ENCODE data around the gene INPP5A. TPM values are rescaled to one million over a fixed set of nuclear protein-coding genes. Genes with fewer than 3 reads are reported as not detected.
"Not testable (repeated sequence)": the region's sequence is repeated elsewhere in the genome, so short reads cannot be mapped to it uniquely, and the experiment has no call there.

INPP5A gene
- polyA plus RNA-seq, 2 donors, result 9.2 to 12.7 TPM

DNA sequence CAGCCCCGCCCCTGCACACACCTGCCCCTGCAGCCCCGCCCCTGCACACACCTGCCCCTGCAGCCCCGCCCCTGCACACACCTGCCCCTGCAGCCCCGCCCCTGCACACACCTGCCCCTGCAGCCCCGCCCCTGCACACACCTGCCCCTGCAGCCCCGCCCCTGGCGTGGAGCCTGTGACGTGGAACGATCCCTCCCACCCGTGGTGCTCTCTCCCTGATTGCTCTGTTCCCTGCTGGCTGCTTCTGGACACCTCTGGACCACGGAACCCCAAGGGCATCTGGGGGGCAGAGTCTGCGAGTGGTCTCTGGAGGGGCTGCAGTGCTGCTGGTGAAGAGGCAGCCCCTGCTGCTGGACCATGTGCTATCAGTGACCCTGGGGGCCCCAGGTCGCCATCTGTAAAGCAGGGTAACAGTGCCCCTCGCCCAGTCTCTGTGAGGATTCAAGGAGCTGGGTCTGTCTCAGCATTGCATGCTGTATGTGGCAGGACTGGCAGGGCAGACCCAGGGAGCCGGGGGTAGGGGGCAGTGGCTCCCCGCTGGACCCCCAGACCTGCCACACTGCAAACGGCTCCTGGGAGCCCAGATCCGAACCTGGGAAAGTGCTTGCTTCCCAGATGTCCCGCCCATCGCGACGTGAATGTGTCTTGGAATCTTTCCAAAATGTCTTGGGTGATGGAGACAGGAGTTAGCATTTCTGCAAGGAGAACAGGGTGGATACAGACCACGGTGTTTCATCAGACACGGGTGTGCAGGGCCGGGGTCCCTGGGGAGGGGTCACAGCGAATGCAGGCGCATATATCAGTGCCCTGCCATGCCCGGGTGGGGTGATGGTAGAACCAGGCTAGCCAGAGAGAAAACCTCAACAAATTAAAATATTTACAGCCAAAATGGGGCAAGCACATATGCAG is 276.2 kb downstream of the INPP5A start:
- H3K36me3 ChIP-seq (ENCODE audit: control insufficient read depth in 2 of 2, insufficient read depth in 2 of 2, low read length in 1 of 2), result no peaks in the 10 kb centered on the region
- WGBS, 2 donors, result 63 to 68% methylated on average over 24 to 26 of the region's 28 CpGs
- no peak overlapping the region for H3K27ac ChIP-seq (ENCODE audit: low read depth in 2 of 2, low read length in 1 of 2)
- H3K27me3 ChIP-seq (ENCODE audit: control insufficient read depth in 1 of 2, insufficient read depth in 2 of 2, low read length in 2 of 2), result peaks cover 0 to 5% of the 10 kb centered on the region in 2 donors
- H3K9me3 ChIP-seq (ENCODE audit: control insufficient read depth in 2 of 2, insufficient read depth in 1 of 2, low read depth in 1 of 2, low read length in 1 of 2), result peaks cover 2 to 4% of the 10 kb centered on the region in 2 donors
- H3K4me3 ChIP-seq (ENCODE audit: low read depth in 1 of 2, low read length in 2 of 2), result no peak overlapping the region
- no peaks in the 10 kb centered on the region for H3K4me1 ChIP-seq (ENCODE audit: control insufficient read depth in 2 of 2, insufficient read depth in 2 of 2, low read length in 1 of 2)

DNA sequence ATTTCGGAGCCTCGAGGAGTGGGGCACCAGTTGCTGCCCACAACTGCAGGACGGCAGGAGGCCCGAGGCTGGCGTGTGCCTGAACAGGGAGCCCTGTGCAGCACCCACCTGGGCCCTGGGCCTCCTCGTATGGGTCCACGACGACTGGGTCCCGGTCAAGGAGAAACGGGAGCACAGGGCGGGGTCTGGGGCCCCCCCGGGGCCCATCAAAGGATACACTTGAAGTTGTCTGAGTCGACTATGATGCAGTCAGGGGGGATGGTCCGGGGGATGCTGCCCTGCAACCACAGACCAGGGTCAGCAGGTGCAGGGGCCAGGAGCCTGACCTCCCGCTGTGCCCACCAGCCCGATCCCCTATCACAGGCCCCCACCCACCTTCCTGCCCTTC is 276.9 kb downstream of the INPP5A start:
- Histone ChIP-seq H3K27ac (ENCODE audit: low read depth in 2 of 2, low read length in 1 of 2) (no peak overlapping the region), H3K4me3 (ENCODE audit: low read depth in 1 of 2, low read length in 2 of 2) (no peak overlapping the region), H3K9me3 (ENCODE audit: control insufficient read depth in 2 of 2, insufficient read depth in 1 of 2, low read depth in 1 of 2, low read length in 1 of 2) (peaks cover 2 to 4% of the 10 kb centered on the region in 2 donors), H3K4me1 (ENCODE audit: control insufficient read depth in 2 of 2, insufficient read depth in 2 of 2, low read length in 1 of 2) (no peaks in the 10 kb centered on the region), H3K27me3 (ENCODE audit: control insufficient read depth in 1 of 2, insufficient read depth in 2 of 2, low read length in 2 of 2) (peaks cover 0 to 5% of the 10 kb centered on the region in 2 donors), H3K36me3 (ENCODE audit: control insufficient read depth in 2 of 2, insufficient read depth in 2 of 2, low read length in 1 of 2) (no peaks in the 10 kb centered on the region)
- WGBS, 2 donors, result 79 to 80% methylated on average over 16 of the region's 16 CpGs

DNA sequence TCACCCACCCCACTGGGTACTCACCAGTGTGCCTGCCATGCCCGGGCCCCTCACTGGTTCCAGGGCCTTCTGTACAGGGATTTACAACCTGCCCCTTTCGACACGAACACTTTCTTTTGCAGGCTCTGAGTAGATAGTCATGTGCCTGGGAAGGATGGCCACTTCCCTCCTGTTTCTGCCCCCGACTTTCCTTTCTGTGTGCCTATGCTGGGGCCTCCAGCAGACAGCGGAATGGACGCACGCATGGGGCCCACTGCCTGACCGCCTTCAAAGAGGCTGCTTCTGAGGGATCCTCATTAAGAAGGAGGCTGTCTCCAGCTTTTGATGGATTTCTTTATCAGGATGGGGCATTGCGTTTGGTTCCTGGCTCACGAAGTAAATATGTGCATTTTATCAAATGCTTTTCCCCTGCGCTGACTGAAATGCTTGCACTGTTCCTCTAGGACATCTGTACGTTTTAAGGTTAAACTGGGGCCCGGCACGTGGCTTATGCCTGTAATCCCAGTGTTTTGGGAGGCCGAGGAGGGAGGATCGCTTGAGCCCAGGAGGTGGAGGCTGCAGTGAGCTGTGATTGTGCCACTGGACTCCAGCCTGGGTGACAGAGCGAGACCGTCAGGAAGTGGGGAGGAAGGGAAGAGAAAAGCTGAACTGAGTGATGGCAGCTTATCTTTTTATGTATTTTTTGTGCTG is 277.7 kb downstream of the INPP5A start:
- Histone ChIP-seq H3K9me3 (ENCODE audit: control insufficient read depth in 2 of 2, insufficient read depth in 1 of 2, low read depth in 1 of 2, low read length in 1 of 2) (peaks cover 2 to 4% of the 10 kb centered on the region in 2 donors), H3K27me3 (ENCODE audit: control insufficient read depth in 1 of 2, insufficient read depth in 2 of 2, low read length in 2 of 2) (peaks cover 0 to 5% of the 10 kb centered on the region in 2 donors), H3K27ac (ENCODE audit: low read depth in 2 of 2, low read length in 1 of 2) (no peak overlapping the region), H3K4me1 (ENCODE audit: control insufficient read depth in 2 of 2, insufficient read depth in 2 of 2, low read length in 1 of 2) (no peaks in the 10 kb centered on the region), H3K4me3 (ENCODE audit: low read depth in 1 of 2, low read length in 2 of 2) (no peak overlapping the region), H3K36me3 (ENCODE audit: control insufficient read depth in 2 of 2, insufficient read depth in 2 of 2, low read length in 1 of 2) (no peaks in the 10 kb centered on the region)
- WGBS, 2 donors, result 77 to 78% methylated on average over 18 of the region's 18 CpGs

DNA sequence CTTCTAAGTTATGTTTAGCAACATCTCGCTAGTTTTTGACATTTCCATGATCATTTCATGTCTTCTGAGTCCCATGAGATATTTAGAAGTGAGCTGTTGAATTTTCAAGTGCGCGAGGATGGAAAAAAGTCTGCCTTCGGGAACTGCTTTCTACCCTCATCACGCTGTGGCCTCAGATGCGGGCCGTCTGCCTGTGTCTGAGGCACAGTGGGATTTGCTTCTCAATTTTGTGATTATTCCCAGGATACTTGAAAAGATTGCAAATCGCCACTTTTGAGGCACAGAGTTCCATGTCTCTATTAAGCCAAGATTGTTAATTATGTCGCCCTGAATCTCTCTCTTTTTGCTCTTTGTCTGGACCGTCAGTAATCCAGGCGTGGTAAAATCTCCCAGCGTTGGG is 279.1 kb downstream of the INPP5A start:
- no peak overlapping the region for H3K27ac ChIP-seq (ENCODE audit: low read depth in 2 of 2, low read length in 1 of 2)
- peaks cover 0 to 5% of the 10 kb centered on the region in 2 donors for H3K27me3 ChIP-seq (ENCODE audit: control insufficient read depth in 1 of 2, insufficient read depth in 2 of 2, low read length in 2 of 2)
- peaks cover 0 to 4% of the 10 kb centered on the region in 2 donors for H3K9me3 ChIP-seq (ENCODE audit: control insufficient read depth in 2 of 2, insufficient read depth in 1 of 2, low read depth in 1 of 2, low read length in 1 of 2)
- no peaks in the 10 kb centered on the region for H3K36me3 ChIP-seq (ENCODE audit: control insufficient read depth in 2 of 2, insufficient read depth in 2 of 2, low read length in 1 of 2)
- H3K4me1 ChIP-seq (ENCODE audit: control insufficient read depth in 2 of 2, insufficient read depth in 2 of 2, low read length in 1 of 2), result no peaks in the 10 kb centered on the region
- no peak overlapping the region for H3K4me3 ChIP-seq (ENCODE audit: low read depth in 1 of 2, low read length in 2 of 2)
- 76 to 78% methylated on average over 12 of the region's 12 CpGs for WGBS, 2 donors

DNA sequence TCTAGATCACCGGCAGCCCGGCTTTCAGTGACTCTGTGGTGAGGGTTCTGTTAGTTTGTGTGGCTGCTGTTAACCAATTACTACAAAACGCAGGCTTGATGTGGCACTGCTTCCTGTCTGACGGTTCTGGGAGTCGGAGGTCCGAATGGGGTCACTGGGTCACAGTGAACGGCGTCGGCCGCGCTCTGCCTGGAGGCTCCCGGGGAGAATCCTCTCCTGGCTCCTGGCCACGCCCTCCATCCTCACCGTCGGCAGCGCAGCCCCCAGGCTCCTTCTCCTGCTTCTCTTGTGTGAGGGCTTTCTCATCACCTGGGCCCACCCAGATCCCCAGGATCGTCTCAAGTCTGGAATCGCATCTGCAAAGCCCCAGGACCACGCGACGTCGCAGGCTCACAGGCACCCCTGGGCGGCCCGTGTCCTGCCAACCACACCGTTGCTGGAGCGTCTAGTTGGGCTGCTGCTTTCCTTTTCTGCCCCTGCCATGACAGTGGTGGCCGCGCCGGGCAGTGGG is 280.2 kb downstream of the INPP5A start:
- Histone ChIP-seq H3K4me3 (ENCODE audit: low read depth in 1 of 2, low read length in 2 of 2) (no peak overlapping the region), H3K27me3 (ENCODE audit: control insufficient read depth in 1 of 2, insufficient read depth in 2 of 2, low read length in 2 of 2) (peaks cover 0 to 5% of the 10 kb centered on the region in 2 donors), H3K36me3 (ENCODE audit: control insufficient read depth in 2 of 2, insufficient read depth in 2 of 2, low read length in 1 of 2) (no peaks in the 10 kb centered on the region), H3K4me1 (ENCODE audit: control insufficient read depth in 2 of 2, insufficient read depth in 2 of 2, low read length in 1 of 2) (no peaks in the 10 kb centered on the region), H3K27ac (ENCODE audit: low read depth in 2 of 2, low read length in 1 of 2) (no peak overlapping the region), H3K9me3 (ENCODE audit: control insufficient read depth in 2 of 2, insufficient read depth in 1 of 2, low read depth in 1 of 2, low read length in 1 of 2) (peaks cover 0 to 3% of the 10 kb centered on the region in 2 donors)
- 84 to 85% methylated on average over 29 of the region's 29 CpGs for WGBS, 2 donors

DNA sequence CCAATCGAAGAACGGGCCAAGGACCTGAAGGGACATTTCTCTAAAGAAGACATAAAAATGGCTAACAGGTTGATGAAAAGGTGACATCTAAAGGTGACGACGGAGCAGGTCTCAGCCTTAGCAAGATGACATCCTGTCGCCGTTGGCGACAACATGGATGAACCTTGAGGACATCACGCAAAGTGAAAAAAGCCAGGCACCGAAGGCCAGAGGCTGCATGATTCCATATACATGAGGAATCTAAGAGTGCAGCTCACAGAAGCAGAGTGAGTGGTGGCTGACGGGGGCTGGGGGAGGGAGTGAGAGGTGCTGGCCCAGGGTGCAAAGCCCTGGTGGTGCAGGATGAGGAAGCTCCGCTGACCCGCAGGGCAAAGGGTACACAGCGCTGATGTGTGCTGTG is 282.5 kb downstream of the INPP5A start:
- 91 to 93% methylated on average over 13 of the region's 13 CpGs for WGBS, 2 donors
- Histone ChIP-seq H3K4me3 (ENCODE audit: low read depth in 1 of 2, low read length in 2 of 2) (no peak overlapping the region), H3K9me3 (ENCODE audit: control insufficient read depth in 2 of 2, insufficient read depth in 1 of 2, low read depth in 1 of 2, low read length in 1 of 2) (peaks cover 0 to under 1% of the 10 kb centered on the region in 2 donors), H3K27ac (ENCODE audit: low read depth in 2 of 2, low read length in 1 of 2) (no peak overlapping the region), H3K27me3 (ENCODE audit: control insufficient read depth in 1 of 2, insufficient read depth in 2 of 2, low read length in 2 of 2) (peaks cover 0 to 5% of the 10 kb centered on the region in 2 donors), H3K4me1 (ENCODE audit: control insufficient read depth in 2 of 2, insufficient read depth in 2 of 2, low read length in 1 of 2) (no peaks in the 10 kb centered on the region), H3K36me3 (ENCODE audit: control insufficient read depth in 2 of 2, insufficient read depth in 2 of 2, low read length in 1 of 2) (no peaks in the 10 kb centered on the region)

DNA sequence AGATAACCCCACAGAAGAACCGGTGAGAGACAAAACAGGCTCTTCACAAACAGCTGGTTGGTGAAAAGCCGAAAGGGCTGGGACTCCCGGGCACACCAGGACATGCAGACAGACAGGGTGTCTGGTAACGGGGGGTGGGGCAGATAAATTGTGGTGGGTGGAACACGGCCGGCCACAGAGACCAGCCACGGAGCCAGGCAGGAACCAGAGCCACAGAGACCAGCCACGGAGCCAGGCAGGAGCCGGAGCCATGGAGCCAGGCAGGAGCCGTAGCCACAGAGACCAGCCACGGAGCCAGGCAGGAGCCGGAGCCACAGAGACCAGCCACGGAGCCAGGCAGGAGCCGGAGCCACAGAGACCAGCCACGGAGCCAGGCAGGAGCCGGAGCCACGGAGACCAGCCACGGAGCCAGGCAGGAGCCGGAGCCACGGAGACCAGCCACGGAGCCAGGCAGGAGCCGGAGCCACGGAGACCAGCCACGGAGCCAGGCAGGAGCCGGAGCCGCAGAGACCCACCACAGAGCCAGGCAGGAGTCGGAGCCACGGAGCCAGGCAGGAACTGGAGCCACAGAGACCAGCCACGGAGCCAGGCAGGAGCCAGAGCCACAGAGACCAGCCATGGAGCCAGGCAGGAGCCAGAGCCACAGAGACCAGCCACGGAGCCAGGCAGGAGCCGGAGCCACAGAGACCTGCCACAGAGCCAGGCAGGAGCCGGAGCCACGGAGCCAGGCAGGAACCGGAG is 288.4 kb downstream of the INPP5A start:
- H3K36me3 ChIP-seq (ENCODE audit: control insufficient read depth in 2 of 2, insufficient read depth in 2 of 2, low read length in 1 of 2); H3K27me3 ChIP-seq (ENCODE audit: control insufficient read depth in 1 of 2, insufficient read depth in 2 of 2, low read length in 2 of 2): not testable (repeated sequence)
- 86 to 94% methylated on average over 33 to 34 of the region's 34 CpGs for WGBS, 2 donors

DNA sequence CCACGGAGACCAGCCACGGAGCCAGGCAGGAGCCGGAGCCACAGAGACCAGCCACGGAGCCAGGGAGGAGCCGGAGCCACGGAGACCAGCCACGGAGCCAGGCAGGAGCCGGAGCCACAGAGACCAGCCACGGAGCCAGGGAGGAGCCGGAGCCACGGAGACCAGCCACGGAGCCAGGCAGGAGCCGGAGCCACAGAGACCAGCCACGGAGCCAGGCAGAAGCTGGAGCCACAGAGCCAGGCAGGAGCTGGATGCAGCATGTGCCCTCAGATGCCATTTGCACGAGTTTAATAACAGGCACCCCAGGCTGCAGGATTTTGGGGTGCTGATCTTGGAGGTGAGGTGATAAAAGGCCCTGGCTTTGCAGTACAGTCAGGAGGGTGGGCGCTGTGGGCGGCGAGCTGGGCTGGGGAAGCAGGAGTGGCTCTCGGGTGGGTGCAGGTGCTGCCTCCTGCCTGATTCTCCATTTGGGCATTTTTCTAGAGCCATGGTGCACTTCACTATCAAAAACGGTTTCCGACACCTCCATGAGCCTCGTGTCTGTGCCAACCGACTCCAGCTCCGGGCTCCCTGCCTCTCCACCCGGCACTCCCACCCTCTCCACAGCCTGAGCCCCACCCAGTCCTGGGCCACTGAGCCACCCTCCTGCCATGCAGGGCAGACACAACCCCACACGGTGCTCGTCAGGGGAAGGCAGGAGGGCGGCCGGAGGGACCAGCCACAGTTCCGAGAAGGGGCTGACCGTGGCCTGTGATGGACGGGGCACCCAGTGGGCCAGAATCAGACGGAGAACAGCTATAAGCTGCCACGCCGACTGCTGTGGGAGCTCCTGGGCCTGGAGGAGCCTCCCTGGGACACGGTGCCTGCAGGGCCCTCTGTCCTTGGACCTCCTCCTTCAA is 289.2 kb downstream of the INPP5A start:
- no peak overlapping the region for H3K27ac ChIP-seq (ENCODE audit: low read depth in 2 of 2, low read length in 1 of 2)
- no peaks in the 10 kb centered on the region for H3K4me1 ChIP-seq (ENCODE audit: control insufficient read depth in 2 of 2, insufficient read depth in 2 of 2, low read length in 1 of 2)
- WGBS, 2 donors, result 93% methylated on average over 29 to 36 of the region's 36 CpGs
- no peak overlapping the region for H3K4me3 ChIP-seq (ENCODE audit: low read depth in 1 of 2, low read length in 2 of 2)
- no peaks in the 10 kb centered on the region for H3K27me3 ChIP-seq (ENCODE audit: control insufficient read depth in 1 of 2, insufficient read depth in 2 of 2, low read length in 2 of 2)
- peaks cover 3 to 6% of the 10 kb centered on the region in 2 donors for H3K9me3 ChIP-seq (ENCODE audit: control insufficient read depth in 2 of 2, insufficient read depth in 1 of 2, low read depth in 1 of 2, low read length in 1 of 2)
- no peaks in the 10 kb centered on the region for H3K36me3 ChIP-seq (ENCODE audit: control insufficient read depth in 2 of 2, insufficient read depth in 2 of 2, low read length in 1 of 2)

More for the DNA sequence above, 288.4 kb downstream of the INPP5A start:
- H3K4me3 ChIP-seq (ENCODE audit: low read depth in 1 of 2, low read length in 2 of 2); H3K9me3 ChIP-seq (ENCODE audit: control insufficient read depth in 2 of 2, insufficient read depth in 1 of 2, low read depth in 1 of 2, low read length in 1 of 2); H3K4me1 ChIP-seq (ENCODE audit: control insufficient read depth in 2 of 2, insufficient read depth in 2 of 2, low read length in 1 of 2); H3K27ac ChIP-seq (ENCODE audit: low read depth in 2 of 2, low read length in 1 of 2): not testable (repeated sequence)

Measured in esophagus (tissue), 2 donors.